Sciatic nerve (tissue), 2 donors: ENCODE results near the gene CADM4. TPM values are rescaled to one million over a fixed set of nuclear protein-coding genes. Genes with fewer than 3 reads are reported as not detected.
"Not testable (repeated sequence)": the region's sequence is repeated elsewhere in the genome, so short reads cannot be mapped to it uniquely, and the experiment has no call there.

Experiments
- ATAC-seq: fragments of 200-7000 bp; cut with Tn5 transposase; one replicate; pipeline ENCODE4 v1.9.1; 2020; ENCODE audit warnings: mild to moderate bottlenecking, moderate library complexity
- DNase-seq: peaks from one replicate; pipeline ENCODE4 v3.0.0-alpha.2; 2020; ENCODE audit warnings: low spot score
- intact Hi-C: fragments of 100-400 bp; cut with DNase I; formaldehyde crosslinking; loops from one replicate; pipeline ENCODE4 v1.14.2; 2022
- total RNA-seq: library from RNA; stranded (reverse); fragmentation: NEBNext Ultra II Directional; extraction: Animal tissue kit (Norgen Biotek cat#: 25700); gene quantifications from one replicate; pipeline ENCODE4 v1.2.1, GENCODE V29; 2021
- donor health status: DM: no; HTN: no; CAD: no.
- donor health status: DM: no; HTN: no; CAD: no.

CADM4 gene
- total RNA-seq, 1 donor from 2014 or later = 175 TPM

DNA sequence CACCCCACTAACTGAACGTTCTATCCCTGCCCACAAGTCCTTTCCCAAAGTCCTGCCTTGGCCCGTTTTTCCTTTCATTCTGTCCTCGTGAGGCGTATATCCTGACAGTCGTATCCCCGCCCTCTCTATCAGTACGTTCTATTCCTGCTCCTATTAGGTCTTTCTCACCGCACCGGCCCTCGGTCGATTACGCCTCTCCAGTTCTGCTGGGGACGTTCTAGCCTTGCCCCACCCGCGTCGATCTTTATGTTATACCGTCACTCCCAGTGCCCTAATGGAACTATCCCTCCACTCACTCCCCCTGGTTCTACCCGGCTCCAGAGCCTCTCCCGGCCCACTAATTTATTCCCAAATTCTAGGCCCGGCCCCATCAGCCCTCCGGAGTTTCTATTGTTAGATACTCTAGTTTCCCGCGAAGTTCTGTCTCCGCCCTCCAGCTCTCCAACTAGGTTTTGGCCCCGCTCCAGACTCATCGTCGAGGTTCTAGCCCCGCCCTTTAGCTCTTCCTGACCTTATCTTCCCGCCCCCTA, 28.3 kb upstream of the CADM4 start:
- no peak for DNase-seq
- intact Hi-C loops = no loop called here
- no peak for ATAC-seq

DNA sequence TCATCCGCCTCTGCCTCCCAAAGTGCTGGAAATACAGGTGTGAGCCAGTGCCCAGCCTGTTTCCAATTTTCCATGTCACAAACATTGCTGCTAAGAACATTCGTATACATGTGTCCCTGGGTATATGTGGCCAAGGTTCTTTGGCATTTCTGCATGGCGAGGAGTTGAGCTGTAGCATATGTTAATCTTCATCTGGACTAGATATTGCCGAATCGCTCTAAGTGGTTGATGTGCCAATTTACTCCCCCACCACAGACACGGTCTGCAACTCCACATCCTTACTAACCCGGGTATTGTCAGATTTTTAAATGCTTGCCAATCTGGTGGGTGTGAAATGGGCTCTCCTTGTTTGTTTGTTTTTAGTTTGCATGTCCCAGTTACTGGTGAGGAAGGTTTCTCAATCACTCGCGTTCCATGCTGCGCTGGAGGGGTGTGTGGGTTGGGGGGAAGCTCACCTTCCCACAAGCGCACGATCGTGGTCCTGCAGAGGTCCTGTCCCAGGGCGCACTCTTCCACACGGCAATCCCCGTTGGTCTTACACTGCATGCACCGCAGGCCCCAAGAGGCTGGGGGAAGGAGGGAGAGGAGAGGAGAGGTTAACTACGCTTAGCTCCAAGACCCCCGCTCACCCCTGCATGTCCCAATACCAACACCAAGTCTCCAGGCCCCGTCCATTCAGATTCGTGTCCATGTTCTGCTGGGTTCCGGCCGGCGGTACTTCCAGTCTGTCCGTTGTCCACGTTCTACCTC, 27.7 kb upstream of the CADM4 start:
- intact Hi-C loops = no loop called here
- DNase-seq = peak; percentile 70
- no peak for ATAC-seq

DNA sequence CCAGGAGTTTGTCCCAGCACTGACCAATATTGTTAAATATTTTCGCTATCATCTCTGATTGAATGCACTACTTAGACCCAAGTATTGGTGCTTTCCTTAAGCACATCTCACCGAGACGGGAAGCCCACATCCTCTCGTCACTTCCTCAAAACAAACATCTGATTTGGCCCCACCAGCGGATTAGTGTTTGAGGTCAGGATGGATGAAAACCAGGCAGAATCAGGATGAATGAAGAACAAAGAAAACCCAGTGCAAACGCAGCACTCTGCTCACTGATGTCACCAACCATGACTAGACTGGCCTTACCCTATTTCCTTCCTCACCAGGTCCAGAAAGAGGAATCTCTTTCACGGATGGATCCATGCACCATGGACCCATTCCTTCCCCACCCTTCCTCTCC, 24.4 kb upstream of the CADM4 start:
- intact Hi-C loops = no loop called here
- DNase-seq (no peak), ATAC-seq (no peak)

DNA sequence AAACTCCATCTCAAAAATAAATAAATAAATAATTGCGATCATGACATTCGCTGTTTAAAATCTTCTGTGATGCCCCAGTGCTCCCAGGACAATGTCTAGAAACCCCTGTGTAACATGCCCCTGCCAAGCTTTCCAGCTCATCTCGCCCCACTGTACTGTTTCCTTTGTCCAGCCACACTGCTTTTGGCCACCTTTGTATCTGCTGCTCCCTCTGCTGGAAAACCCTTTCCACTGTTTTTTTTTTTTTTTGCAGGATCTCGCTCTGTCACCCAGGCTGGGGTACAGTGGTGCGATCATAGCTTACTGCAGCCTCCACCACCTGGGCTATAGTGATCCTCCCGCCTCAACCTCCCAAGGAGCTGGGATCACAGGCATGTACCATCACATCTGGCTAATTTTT, 22.8 kb upstream of the CADM4 start:
- DNase-seq = no peak
- ATAC-seq = no peak
- intact Hi-C loops = no loop called here

DNA sequence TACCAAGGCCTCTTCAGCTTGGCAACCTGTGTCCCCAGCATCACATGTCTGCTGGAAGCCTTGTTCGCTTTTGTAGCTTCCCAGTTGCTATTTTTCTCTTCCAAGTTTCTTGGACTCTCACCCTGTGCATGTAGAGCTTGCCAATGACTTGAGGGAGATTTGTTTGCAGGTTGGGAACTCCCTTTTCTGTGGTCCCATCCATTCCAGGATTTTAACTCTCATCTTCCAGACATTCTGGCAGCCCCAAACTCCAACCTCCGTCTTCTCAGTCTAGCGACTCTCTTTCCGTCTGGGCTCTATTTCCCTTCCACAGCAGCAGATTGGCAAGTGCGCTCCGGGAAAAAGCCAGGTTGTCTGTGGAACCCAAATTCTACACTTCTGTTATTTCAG, 21.3 kb upstream of the CADM4 start:
- ATAC-seq (no peak), DNase-seq (no peak)
- intact Hi-C loops = no loop called here

DNA sequence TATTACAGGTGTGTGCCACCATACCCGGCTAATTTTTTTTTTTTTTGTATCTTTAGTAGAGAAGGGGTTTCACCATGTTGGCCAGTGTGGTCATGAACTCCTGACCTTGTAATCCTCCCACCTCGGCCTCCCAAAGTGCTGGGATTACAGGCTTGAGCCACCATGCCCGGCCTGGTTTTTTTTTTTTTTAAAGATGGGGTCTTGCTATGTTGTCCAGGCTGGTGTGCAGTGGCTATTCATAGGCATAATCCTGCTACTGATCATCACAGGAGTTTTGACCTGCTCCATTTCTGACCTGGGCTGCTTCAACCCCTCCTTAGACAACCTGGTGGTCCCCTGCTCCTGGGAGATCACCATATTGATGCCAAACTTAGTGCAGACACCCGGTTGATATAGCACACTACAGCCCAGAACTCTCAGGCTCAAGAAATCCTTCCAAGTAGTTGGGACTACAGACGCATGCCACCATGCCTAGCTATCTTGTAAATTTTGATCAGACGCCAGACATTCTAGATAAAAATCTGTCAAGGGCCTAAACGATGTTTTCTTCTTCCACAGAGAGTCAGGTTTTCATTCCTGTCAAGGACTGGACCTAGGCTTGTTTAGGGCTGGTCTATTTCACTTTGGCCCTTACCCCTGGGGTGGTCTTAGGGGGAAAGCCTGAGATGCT, 20.8 kb upstream of the CADM4 start:
- ATAC-seq (no peak), DNase-seq (no peak)
- intact Hi-C loops = no loop called here

DNA sequence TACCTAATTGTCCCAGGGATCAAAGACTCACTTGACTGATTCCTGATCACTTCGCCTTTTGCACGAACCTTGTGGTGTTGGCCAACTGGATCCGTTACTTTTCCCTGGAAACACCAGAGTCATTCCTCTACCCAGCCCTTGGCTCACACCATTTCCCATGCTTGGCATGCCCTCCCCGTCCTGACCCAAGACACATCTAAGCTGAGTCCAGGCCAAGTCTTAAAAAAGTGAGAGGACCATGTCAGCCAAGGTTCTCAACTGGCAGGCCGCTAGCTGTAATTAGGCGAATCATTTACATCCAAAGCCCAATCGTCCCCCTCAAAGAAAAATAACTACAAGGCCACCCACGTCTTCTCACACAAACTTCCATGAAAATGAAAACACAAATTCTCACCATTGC, 18.8 kb upstream of the CADM4 start:
- intact Hi-C loops = loop anchor here (10.0 kb wide), 1 partner anchor 64 kb away; the partner anchor contains the start of genes IRGQ and ZNF576
- ATAC-seq (no peak), DNase-seq (no peak)

DNA sequence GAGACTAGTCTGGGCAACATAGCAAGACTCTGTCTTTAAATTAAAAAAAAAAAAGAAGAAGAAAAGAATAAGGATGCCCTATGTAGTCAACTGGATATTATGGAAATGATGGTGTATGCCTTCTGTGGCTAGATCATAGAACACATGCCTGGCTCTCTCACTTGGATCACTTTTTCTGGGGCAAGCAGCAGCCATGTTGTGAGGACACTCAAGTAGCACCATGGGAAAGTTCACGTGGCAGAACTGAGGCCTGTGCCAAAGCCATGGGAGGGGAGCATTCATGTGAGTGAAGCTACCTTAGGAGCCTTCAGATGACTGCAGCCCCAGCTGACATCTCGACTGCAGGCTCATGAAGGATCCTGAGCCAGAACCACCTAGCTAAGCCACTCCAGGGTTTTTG, 18.4 kb upstream of the CADM4 start:
- DNase-seq = no peak
- no peak for ATAC-seq
- intact Hi-C loops = loop anchor here (10.0 kb wide), 1 partner anchor 63 kb away; the partner anchor contains the start of genes IRGQ and ZNF576

DNA sequence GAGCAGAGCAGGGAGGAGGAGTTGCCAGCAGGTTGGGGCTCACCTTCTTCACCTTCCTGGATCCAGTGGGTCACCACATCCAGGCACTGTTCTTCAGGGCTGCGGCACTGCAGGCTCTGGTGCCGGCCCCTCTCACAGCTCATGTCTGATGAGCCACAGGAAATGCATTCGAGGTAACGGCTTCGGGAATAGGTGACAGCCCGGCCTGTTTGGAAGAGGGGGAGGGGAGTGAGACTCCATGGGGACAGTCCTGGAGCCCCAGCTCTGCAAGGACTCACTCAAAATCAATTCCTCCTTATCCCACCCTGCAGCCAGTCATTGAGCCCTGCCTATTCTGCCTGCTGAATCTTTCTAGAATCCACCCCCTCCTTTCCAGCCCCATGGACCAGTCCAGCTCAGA, 16.8 kb upstream of the CADM4 start:
- ATAC-seq (no peak), DNase-seq (no peak)
- intact Hi-C loops = loop anchor here (10.0 kb wide), 1 partner anchor 62 kb away; the partner anchor contains the start of genes IRGQ and ZNF576

DNA sequence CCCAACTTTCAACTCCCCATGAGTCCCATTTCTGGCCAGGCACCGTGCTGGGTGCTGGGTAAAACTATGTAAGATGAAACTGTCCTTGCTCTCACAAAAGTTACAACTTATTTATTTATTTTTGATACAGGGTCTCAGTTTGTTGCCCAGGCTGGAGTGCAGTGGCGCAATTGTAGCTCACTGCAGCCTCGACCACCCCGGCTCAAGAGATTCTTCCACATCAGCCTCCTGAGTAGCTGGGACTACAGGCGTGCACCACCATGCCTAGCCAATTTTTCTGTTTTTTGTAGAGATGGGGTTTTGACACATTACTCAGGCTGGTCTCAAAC, 12.9 kb upstream of the CADM4 start:
- intact Hi-C loops = loop anchor here (10.0 kb wide), 1 partner anchor 58 kb away; the partner anchor contains the start of genes IRGQ and ZNF576
- ATAC-seq (peak; percentile 23), DNase-seq (no peak)

DNA sequence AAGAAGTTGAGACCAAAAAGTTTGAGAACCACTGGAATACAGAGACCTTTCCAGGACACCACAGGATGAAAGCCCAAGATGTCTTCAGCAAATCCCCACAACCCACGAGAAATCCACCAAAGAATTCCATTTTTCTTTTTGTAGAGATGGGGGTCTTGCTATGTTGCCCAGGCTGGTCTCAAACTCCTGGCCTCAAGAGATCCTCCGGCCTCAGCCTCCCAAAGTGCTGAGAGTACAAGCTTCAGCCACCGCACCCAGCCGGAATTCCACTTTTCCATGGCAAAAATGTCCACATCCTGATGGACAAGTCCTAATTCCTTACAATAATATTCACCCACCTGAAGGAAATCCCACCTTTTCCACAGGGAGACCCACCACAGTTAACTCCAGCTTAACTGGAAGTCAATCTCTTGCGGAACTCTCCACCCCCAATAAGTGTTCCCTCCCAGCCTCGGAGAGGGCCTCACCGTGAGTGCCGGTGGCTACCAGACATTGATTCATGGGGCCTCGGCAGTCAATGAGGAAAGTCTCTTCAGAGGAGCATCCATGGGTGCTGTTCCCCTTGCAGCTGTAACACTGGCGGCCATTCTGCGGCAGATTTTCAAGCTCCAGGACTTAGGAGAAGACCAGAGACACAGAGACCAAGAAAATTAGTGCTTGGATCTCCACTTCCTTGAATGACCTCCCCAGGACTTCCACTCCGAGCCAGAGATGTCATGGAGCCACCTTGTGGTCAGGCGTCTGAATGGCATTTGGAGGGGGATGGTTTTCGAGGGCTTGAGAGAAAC, 12.3 kb upstream of the CADM4 start:
- DNase-seq (peak; percentile 76), ATAC-seq (peak; percentile 79)
- intact Hi-C loops = loop anchor here (10.0 kb wide), 1 partner anchor 57 kb away; the partner anchor contains the start of genes IRGQ and ZNF576

DNA sequence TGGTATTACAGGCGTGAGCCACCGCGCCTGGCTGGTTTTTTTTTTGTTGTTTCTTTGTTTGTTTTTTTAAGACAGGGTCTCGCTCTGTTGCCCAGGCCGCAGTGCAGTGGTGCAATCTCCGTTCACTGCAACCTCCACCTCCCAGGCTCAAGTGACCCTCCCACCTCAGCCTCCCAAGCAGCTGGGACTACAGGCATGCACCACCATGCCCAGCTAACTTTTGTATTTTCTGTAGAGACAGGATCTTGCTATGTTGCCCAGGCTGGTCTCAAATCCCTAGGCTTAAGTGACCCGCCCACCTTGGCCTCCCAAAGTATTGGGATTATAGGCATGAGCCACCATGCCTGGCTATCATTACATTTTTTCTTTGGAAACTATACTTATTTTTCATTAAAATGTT, 10.6 kb upstream of the CADM4 start:
- intact Hi-C loops = loop anchor here (10.0 kb wide), 1 partner anchor 55 kb away; the partner anchor contains the start of genes IRGQ and ZNF576
- ATAC-seq, DNase-seq: not testable (repeated sequence)

DNA sequence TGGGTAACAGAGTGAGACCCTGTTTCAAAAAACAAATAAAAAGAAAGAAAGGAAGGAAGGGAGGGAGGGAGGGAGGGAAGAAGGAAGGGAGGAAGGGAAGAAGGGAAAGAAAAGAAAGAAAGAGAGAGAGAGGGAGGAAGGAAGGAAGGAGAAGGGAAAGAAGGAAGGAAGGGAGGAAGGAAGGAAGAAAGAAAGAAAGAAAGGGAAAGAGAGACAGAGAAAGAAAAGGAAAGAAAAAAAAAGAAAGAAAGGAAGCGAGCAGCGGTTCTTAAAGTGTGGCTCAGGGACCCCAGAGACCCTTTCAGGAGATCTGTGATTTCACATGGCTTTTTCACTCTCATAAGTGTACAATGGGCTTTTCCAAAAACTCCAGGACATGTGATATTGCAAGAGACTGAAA, 9.9 kb upstream of the CADM4 start:
- intact Hi-C loops = no loop called here

DNA sequence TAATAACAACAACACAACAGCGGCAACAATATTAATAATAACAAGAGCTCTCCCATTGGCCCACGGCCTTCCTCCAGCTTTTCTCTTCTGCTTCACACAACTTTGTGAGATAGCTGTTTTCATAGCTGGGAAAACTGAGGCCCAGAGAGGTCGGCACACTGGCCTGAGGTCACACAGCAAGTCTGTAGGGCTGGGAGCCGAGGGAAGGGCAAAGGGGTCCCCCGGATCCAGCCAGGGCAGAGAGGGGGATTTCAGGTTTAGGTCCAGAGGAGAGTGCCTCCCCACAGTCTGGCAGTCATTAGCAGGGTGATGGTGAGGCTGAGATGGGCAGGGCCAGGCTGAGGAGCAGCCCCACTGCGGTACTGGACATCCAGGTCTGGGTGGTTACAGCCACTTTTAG, 9.0 kb upstream of the CADM4 start:
- ATAC-seq (no peak), DNase-seq (no peak)
- intact Hi-C loops = no loop called here

More for the DNA sequence above, 9.9 kb upstream of the CADM4 start:
- DNase-seq (no peak), ATAC-seq (no peak)

DNA sequence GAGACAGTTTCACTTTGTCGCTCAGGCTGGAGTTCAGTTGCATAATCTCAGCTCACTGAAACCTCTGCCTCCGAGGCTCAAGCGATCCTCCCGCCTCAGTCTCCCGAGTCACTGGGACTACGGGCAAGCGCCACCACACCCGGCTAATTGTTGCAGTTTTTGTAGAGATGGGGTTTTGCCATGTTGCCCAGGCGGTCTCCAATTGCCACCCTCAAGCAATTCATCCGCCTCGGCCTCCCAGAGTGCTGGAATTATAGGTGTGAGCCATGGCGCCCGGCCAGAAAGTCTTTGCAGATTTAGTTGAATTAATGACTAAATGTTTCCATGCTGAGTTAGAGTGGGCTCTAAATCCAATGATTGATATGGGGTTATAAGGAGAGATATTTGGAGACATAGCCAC, 4.5 kb upstream of the CADM4 start:
- intact Hi-C loops = no loop called here
- DNase-seq (no peak), ATAC-seq (no peak)

DNA sequence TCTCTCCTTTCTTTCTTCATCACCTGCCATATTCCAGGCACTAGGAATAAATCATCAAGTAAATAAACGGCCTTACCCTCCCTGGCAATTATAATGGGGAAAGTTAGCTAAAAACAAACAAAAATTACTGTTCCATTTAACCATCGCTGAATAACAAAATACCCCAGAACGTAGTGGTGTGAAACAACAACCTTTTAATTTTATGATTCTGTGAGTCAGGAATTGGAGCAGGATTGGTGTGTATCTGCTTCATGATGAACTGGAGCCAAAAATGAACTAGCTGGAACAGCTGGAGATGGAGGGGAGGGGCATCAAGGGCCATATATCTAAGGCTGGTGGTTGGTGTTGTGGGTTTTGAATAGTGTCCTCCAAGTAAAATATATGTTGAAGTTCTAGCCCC, 3.7 kb upstream of the CADM4 start:
- DNase-seq (no peak), ATAC-seq (no peak)
- intact Hi-C loops = no loop called here

DNA sequence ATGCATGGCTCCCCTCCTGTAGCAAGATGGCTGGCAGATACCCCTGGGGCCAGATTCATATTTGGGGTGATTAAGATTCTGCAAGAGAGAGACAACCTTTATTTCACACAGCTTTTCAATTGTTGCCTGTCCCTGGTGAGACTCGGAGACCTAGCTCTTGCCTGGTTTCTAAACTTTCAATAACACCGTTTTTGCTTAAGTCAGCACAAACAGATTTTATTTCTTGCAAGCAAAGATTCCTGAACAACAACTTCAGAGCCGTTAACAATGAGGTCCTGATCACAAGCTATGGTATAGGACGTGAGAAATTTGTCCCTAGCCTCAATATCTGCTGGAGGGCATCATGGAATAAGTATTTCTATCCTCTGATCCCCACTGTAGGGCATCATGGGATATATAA, 2.9 kb upstream of the CADM4 start:
- ATAC-seq (no peak), DNase-seq (no peak)
- intact Hi-C loops = no loop called here

DNA sequence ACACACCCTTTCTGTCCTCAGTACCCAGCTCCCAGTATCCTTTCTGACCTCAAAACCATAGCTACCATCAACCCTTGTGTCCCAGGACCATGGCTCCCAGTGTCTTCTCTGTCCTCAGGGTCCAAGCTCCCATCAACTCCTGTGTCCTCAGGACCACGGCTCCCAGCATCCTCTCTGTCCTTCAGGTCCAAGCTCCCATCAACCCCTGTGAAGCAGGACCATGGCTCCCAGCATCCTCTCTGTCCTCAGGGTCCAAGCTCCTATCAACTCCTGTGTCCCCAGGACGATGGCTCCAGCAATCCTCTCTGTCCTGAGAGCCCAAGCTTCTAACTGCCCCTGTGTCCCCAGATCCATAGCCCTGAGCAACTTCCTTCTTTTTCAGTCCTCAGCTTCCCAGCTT, 1.7 kb upstream of the CADM4 start:
- ATAC-seq (no peak), DNase-seq (no peak)
- intact Hi-C loops = no loop called here

DNA sequence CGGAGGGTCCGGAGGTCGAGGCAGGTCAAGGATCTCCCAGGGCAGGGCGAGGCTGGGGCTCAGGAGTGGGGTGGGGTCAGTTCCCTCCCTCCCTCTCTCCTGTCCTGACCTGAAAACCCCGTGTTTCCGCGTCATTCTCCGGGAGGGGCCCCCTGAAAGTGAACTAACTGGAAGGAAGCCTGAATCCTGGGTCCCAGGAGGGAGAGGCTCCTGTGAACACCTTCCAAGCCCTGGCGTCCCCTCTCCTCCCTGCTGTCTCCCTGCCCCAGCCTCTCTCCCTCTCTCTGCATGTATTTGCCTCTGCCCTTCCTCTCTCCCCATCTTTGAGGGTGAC, 741 bp upstream of the CADM4 start:
- ATAC-seq = peak; percentile 18
- DNase-seq = no peak
- intact Hi-C loops = no loop called here
